ENCODE results near the gene DHRS7.
"Not testable (repeated sequence)": the region's sequence is repeated elsewhere in the genome, so short reads cannot be mapped to it uniquely, and the experiment has no call there.

Gene DHRS7

DNA sequence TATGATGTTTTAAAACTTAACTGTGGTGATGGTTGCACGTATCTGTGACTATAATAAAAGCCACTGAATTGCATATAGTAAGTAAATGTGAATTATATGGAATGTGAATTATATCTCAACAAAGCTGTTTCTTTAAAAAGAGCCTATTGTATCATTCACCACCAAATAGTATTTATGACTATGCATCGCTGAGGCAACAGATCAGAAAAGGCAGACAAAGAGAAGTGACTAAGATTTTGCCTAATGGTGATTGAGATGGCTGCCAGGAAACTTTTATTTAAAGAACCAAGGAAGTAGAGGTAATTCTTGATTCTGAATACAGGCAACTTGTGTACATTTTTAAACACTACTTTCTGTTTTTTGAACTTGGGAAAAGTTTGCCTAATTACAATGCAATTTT lies 31.7 kb downstream of the DHRS7 start:
- peak; percentile 8 for DNase-seq

DNA sequence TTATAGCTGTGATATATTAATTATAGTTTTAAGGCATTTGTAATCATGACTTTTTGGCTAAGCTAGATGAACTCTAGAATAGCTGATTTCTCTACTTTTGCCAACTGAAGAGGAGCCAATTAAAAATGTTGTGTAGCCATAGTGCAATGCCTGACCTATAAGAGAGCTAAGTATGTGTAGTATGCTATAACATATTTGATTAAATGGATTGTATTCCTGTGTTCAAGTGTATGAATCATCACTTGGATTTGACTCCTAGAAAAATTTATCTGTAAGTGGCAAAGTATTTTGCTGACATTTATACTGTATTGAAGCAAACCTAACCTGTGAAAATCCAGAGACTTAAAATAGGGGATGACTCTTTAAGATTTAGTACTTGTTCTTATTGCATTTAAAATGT lies 39.3 kb downstream of the DHRS7 start:
- peak; percentile 6 for DNase-seq

DNA sequence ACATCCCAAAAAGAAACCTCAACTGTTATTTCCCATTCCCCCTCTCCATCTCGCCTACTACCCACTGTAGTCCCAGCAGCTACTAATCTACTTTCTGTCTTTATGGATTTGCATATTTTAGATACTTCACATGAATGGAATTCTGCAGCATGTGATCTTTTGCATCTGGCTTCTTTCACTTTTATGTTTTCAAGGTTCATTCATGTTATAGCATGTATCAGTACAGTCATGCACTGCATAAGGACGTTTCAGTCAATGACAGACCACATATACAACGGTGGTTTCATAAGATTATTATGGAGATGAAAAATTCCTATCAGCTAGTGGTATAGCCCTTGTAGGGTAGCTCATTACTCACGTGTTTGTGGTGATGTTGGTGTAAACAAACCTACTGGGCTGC lies 49.0 kb downstream of the DHRS7 start:
- DNase-seq, result peak; percentile 48

DNA sequence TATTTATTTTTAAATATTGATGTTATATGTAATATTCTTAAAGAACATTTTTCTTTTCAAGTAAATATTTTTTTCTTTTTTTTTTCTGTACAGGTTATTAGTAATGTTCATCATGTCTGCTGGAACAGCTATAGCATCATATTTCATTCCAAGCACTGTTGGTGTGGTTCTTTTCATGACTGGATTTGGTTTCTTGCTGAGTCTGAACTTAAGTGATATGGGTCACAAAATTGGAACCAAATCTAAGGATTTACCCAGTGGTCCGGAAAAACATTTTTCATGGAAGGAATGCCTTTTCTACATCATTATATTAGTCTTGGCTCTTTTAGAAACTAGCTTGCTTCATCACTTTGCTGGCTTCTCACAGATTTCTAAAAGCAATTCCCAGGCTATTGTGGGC lies 50.3 kb downstream of the DHRS7 start:
- DNase-seq, result no peak

DNA sequence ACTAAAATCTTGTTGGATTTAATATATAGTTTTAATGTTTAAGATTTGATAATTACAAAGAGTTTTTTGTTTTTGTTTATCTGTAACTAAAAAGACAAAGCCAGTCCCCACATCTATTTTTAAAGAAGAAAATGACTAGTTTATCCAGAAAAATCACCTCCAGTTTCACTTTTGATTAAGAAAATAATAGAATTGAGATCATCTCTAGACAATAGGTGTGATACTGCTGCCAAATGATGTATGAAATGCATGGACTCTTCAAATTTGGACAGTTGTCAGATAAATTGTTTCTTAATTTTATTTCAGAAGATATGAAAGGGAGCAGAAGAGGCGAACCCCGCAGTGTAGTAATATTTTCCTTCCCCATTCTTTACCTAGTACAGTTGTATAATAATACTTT lies 53.5 kb downstream of the DHRS7 start:
- no peak for DNase-seq

DNA sequence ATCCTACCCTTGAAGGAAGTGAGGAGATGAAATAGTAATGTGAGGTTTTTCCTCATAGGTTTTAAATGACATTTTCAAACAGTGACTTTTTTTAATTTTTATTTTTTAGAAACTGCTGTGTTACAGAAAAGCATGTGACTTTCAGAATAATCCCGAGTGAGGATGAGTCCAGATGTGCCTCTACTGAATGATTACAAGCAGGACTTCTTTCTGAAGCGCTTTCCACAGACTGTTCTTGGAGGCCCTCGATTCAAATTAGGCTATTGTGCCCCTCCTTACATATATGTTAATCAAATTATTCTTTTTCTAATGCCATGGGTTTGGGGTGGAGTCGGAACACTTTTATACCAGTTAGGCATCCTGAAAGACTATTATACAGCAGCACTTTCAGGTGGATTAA lies 57.7 kb downstream of the DHRS7 start:
- DNase-seq, result no peak

DNA sequence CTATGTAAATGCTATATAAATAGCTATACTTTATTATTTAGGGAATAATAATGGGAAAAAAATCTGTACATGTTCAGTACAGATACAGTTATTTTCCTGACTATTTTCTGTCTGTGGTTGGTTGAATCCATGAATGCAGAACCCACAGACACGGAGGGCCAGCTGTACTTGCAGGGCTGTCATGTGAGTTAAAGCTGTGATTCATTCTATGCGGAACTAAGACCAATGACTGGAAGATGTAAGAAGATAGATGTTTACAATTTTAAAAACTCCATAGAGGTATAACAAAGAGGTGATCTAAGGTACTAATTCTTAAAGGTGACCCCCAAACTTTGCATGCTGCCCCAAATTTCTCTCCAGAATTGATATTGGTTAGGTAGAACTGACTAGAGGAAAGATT lies 58.9 kb downstream of the DHRS7 start:
- peak; percentile 71 for DNase-seq

DNA sequence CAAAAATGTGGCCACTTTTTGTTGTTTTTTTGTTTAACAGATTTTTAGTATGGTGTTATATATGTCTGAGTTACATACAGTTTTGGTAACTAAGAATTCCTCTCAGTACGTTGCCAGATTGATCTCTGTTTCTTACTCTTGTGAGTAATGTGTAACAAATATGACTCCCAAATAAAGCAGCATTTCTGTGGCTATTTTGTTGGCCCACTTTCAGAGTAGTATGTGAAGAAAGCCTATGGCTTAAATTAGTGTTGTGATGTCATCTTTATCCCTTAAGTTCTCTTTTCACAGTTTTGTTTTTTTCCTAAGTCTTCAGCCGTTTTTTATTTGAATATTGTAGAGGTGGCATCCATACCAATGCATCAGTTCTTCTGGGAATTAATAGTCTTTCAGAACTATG lies 62.8 kb downstream of the DHRS7 start:
- DNase-seq, result peak; percentile 94

DNA sequence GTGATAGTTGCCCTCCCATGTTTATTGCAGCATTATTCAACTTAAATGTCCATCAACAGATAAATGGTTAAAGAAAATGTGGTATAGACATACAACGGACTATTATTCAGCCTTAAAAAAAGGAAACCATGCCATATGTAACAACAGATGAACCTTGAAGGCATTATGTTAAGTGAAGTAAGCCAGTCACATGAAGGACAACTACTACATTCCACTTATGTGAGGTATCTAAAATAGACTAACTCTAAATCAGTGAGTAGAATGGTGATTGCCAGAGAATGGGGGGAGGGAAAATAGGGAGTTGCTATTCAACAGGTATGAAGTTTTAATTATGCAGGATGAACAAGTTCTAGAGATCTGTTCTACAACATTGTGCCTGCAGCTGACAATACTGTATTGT lies 63.4 kb downstream of the DHRS7 start:
- DNase-seq, result peak; percentile 14

DNA sequence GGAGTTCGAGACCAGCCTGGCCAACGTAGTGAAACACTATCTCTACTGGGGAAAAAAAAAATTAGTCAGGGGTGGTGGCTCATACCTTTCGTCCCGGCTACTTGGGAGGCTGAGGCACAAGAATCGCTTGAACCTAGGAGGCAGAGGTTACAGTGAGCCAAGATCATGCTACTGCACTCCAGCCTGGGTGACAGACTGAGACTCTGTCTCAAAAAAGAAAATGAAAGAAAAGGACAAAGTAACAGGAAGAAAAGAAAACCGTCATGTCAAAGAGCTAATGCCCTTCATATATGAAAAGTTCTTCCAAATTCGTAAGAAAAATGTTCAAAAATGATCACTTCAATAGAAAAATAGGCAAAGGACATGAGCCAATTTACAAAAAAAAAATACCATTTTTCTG lies 65.3 kb downstream of the DHRS7 start:
- DNase-seq, result not testable (repeated sequence)

DNA sequence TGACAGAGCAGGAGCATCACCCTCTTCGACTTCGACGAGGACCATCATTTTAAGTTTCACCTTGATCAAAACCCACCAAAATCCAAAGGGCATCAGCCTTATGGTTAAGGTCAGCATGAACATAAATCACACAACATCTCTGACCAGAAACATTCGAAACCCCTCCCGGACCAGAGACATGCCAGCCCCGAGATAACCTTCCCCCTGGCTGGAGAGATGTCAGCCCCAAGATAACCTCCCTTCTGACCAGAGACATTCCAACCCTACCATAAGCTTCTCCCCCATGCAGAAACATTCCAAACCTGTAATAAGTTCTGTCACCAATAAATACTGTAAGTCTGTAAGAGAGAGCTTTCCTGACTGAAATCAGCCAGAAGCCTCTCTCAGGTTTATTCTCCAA lies 67.2 kb downstream of the DHRS7 start:
- DNase-seq, result no peak

DNA sequence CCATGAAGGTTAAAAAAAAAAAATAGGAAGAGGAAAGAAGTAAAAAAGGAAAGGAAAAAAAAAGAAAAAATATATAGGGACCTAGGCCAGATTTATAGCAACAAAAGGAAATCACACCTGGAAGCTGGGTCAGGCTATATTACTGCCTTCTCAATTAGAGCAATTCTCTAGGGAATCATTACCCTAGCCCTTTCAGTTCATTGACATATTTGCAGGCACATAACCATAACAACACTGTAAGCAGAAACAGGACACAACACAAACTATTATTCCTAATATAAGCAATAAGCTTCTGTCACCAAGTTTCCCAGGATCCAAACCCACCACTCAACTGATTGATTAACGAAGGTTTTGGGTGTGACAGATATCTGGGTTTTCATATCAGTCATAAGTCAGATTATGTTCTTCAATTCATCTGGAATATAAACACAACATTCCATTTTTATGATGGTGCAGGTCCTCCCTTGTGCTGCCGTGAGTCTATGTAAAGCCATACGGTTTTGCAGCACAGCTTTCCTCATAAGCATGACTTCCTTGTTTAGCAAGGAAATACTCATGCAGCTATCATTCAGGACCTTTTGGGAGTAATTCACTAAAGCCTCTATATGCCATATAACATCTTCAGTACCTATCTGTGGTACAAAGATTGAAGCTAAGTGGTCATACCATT lies 69.3 kb downstream of the DHRS7 start:
- DNase-seq, result peak; percentile 60

DNA sequence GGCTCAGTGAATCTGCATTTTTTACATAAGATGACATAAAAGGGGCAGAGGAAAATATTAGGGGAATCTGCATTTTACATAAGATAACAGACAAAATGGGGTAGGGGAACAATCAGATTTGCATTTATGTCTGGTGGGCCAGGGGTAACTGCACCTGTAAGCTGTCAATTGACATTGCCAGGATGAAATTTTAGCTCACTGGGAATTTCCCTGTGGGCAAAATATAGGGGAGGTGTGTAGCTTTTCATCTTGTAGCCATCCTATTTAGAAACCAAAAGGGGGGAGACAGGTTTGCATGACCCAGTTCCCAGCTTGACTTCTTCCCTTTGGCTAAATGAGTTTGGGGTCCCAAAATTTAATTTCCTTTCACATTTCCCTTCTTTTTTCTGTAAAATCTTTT lies 70.0 kb downstream of the DHRS7 start:
- DNase-seq, result no peak

DNA sequence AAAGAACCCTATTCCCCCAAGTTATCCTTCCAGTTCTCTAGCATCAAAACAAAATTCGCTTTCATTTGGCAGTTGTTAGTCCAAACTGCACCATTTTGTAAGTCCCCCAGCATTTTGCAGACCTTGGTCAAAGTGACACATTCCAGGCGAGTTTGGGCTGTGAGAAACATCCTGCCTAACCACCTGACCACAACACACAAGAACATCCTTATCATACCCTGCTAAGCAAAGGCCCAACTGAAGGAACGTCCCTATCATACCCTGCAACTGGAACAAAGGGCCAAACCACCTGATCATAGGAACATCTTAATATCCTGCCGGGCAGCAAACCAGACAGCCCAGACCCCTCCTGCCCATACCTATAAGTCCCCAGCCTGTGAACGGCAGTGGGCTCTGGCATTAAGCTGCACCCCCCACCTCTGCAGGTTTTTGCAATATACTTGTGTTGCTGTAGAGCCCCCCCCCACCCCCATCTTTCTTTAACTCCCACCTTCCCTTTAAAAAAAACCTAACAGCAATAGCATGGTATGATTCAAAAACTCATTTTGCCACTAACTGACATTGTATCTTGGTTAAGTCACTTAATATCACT lies 70.8 kb downstream of the DHRS7 start:
- DNase-seq, result peak; percentile 62

All from fibroblast of skin of abdomen (primary cell).